B cell (primary cell): Measurements from ENCODE around the gene CCT4. TPM values are rescaled to one million over a fixed set of nuclear protein-coding genes. Genes with fewer than 3 reads are reported as not detected.

ENCODE experiments used
- polyA plus RNA-seq: library from polyadenylated mRNA; depleted of rRNA; stranded (reverse); fragments of >200 nt; gene quantifications from 2 replicates; pipeline ENCODE4 v1.2.3, GENCODE V29; 2012
- small RNA-seq: library from RNA; depleted of rRNA; stranded (forward); fragments of <200 nt; gene quantifications from one replicate; pipeline ENCODE3, GENCODE V24; 2012; ENCODE audit warnings: low replicate concordance, low read depth; ENCODE audit not compliant: insufficient read length
- total RNA-seq, 2 donors: library from RNA; stranded (reverse); fragments of 120-200 nt in 1 of 2; gene quantifications; 1 replicate in 1 of 2; 2 replicates in 1 of 2; pipeline versions ENCODE4 v1.2.3 to v1.2.4, GENCODE V29; 2013 to 2022

CCT4 gene
- total and polyA plus RNA-seq, 2 donors (not counting 1 experiment from before 2014, with no cell fraction given) = 31.2 to 88.0 TPM

Small RNA genes within 50 kb of the gene (small RNA-seq; reads per million reads assigned to genes)
- gene RF00019 = not detected

Other genes starting within 250 kb of the CCT4 start
- 6.8 and 7.4 TPM in 2 replicates for gene FAM161A, start 34.6 kb downstream of the CCT4 start, total RNA-seq
- 0.53 and 0.76 TPM in 2 replicates for gene FAM161A, start 34.6 kb downstream of the CCT4 start, polyA plus RNA-seq
- 25.1 and 26.7 TPM in 2 replicates for gene COMMD1, start 17.0 kb upstream of the CCT4 start, total RNA-seq
- gene COMMD1, start 17.0 kb upstream of the CCT4 start, polyA plus RNA-seq = 18.4 and 20.6 TPM in 2 replicates